Tibial nerve (tissue), 4 donors: Measurements from ENCODE around the gene SPATA17. TPM values are rescaled to one million over a fixed set of nuclear protein-coding genes. Genes with fewer than 3 reads are reported as not detected.
A peak's percentile ranks its signal among the peaks of the same experiment; 100 is the strongest.

Source experiments
- DNase-seq, 2 donors: peaks; one replicate each; pipeline ENCODE4 v3.0.0-alpha.2; 2019; ENCODE audit warnings: low spot score in 2 of 2
- H3K27ac ChIP-seq, 4 donors: fragments of 200-600 bp; sonication (generic) in 3 of 4; one replicate each; pipeline ENCODE4 v1.5.1; 2017 to 2019; ENCODE audit warnings: mild to moderate bottlenecking in 1 of 4
- H3K27me3 ChIP-seq, 2 donors: fragments of 200-600 bp; sonication (generic) in 1 of 2; one replicate each; pipeline versions ENCODE4 v1.5.1 to v1.6.0; 2017 to 2019
- H3K36me3 ChIP-seq, 3 donors: fragments of 200-600 bp; sonication (generic); one replicate each; pipeline ENCODE4 v1.5.1; 2018 to 2019
- H3K4me1 ChIP-seq, 4 donors: fragments of 200-600 bp; sonication (generic) in 3 of 4; one replicate each; pipeline ENCODE4 v1.5.1; 2017 to 2019
- H3K4me3 ChIP-seq, 4 donors: fragments of 200-600 bp; sonication (generic) in 3 of 4; one replicate each; pipeline ENCODE4 v1.5.1; 2017 to 2019; ENCODE audit warnings: mild to moderate bottlenecking in 1 of 4, moderate library complexity in 1 of 4
- H3K9me3 ChIP-seq, 4 donors: fragments of 200-600 bp; sonication (generic) in 3 of 4; one replicate each; pipeline ENCODE4 v1.5.1; 2017 to 2019
- EP300 ChIP-seq, 2 donors: sonication (generic); formaldehyde crosslinking; IDR thresholded peaks; one replicate each; pipeline ENCODE4 v1.6.1; 2017; ENCODE audit warnings: antibody characterized with exemption in 2 of 2, mild to moderate bottlenecking in 1 of 2
- POLR2A ChIP-seq, 2 donors: fragments of 450-650 bp; IDR thresholded peaks; one replicate each; pipeline ENCODE4 v1.6.1; 2017; ENCODE audit warnings: antibody characterized with exemption in 2 of 2, mild to moderate bottlenecking in 2 of 2, moderate library complexity in 2 of 2
- WGBS, 2 donors: methylation state at CpG; one replicate each; pipeline ENCODE4 v1.1.5; 2018; 5-methylcytosine and 5-hydroxymethylcytosine counted together
- total RNA-seq, 4 donors: library from RNA; depleted of rRNA; stranded (reverse); fragments of >200 nt; gene quantifications; one replicate each; pipeline ENCODE4 v1.1.0, GENCODE V29; 2016
- TF ChIP-seq, protein P1 (sequence below), 5 experiments: fragments of 200-600 bp in 3 of 5; fragments of 450-650 bp in 2 of 5; sonication (generic) in 3 of 5; IDR thresholded peaks; one replicate each; pipeline ENCODE4 v1.5.1; 2016 to 2019; ENCODE audit warnings: antibody characterized with exemption in 5 of 5, mild to moderate bottlenecking in 3 of 5, moderate library complexity in 2 of 5

Gene SPATA17
- total RNA-seq, 4 donors from 2014 or later: 0.44 to 1.5 (median 0.91) TPM

GRCh38 chr1:217734973-217735372 lies 103.8 kb downstream of the SPATA17 start:
- 59 to 61% methylated on average over 3 of the region's 3 CpGs for WGBS, 2 donors
- H3K9me3 ChIP-seq: no peaks in the 10 kb centered on the region
- TF ChIP-seq, protein P1, sequence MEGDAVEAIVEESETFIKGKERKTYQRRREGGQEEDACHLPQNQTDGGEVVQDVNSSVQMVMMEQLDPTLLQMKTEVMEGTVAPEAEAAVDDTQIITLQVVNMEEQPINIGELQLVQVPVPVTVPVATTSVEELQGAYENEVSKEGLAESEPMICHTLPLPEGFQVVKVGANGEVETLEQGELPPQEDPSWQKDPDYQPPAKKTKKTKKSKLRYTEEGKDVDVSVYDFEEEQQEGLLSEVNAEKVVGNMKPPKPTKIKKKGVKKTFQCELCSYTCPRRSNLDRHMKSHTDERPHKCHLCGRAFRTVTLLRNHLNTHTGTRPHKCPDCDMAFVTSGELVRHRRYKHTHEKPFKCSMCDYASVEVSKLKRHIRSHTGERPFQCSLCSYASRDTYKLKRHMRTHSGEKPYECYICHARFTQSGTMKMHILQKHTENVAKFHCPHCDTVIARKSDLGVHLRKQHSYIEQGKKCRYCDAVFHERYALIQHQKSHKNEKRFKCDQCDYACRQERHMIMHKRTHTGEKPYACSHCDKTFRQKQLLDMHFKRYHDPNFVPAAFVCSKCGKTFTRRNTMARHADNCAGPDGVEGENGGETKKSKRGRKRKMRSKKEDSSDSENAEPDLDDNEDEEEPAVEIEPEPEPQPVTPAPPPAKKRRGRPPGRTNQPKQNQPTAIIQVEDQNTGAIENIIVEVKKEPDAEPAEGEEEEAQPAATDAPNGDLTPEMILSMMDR (IDR thresholded peaks at IDR 0.05): no peak
- TF ChIP-seq EP300 (IDR thresholded peaks at IDR 0.05) (no peak), POLR2A (IDR thresholded peaks at IDR 0.05) (no peak)

DNA sequence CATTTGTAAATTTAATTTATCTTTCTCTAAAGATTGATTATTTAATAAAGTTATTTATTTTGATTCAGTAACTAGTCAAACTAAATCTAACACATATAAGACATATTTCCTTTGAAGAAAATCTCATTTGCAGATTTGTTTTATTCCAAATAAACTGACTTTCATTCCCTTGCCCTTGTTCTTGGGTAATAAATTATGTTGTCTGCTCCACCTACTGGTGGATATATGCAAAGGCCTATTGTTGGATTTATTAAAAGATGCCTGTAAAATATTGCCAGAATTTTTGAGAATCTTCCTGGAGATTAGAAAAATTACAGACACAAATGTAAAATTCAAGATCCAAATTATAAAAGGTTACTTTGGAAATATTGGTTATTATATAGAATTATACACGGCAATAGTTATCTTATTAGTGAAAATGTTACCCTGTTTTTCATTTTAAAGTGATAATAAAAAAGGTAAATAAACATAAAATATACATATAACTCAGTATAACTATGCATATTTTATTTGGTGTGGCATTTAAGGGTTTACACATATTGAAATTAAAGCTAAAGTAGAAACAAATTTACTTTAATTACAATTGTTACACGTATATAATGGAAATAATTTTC lies 116.1 kb downstream of the SPATA17 start:
- H3K27me3 ChIP-seq: no peaks in the 10 kb centered on the region
- no peaks in the 10 kb centered on the region for H3K36me3 ChIP-seq
- H3K27ac ChIP-seq: no peak overlapping the region
- no peak for DNase-seq
- TF ChIP-seq POLR2A (IDR thresholded peaks at IDR 0.05) (no peak), EP300 (IDR thresholded peaks at IDR 0.05) (no peak)
- TF ChIP-seq, protein P1 (IDR thresholded peaks at IDR 0.05): peak in 4 of 5 experiments; percentile 33 to 61 (median 41)
- H3K9me3 ChIP-seq: no peaks in the 10 kb centered on the region
- no peaks in the 10 kb centered on the region for H3K4me1 ChIP-seq
- 81 to 83% methylated on average over 2 of the region's 2 CpGs for WGBS, 2 donors
- no peak overlapping the region for H3K4me3 ChIP-seq

More at GRCh38 chr1:217734973-217735372, 103.8 kb downstream of the SPATA17 start:
- Histone ChIP-seq H3K27ac (no peak overlapping the region), H3K4me3 (no peak overlapping the region), H3K27me3 (no peaks in the 10 kb centered on the region), H3K36me3 (no peaks in the 10 kb centered on the region), H3K4me1 (no peaks in the 10 kb centered on the region)
- no peak for DNase-seq

DNA sequence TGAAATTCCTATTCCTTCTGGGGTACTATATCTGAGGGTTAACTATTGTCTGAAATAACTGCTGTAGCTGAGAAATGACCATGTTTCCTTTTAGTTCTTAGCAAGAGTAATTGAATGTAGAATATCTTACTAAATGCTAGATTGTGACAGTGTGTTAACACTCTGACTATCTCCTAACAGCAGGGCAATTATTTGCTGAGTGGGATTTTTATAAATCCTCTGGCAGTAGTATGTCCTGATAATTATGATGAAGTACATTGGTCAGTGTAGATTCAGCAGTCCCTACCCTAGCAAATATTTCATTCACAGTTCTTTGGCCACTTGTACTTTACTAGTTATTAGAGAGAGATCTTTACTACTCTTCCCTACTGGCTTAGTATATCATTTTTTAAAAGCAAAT lies 138.6 kb downstream of the SPATA17 start:
- Histone ChIP-seq H3K9me3 (peaks cover 0 to 5% (median 0%) of the 10 kb centered on the region in 4 donors), H3K27me3 (no peaks in the 10 kb centered on the region), H3K4me1 (no peaks in the 10 kb centered on the region), H3K27ac (no peak overlapping the region), H3K36me3 (no peaks in the 10 kb centered on the region), H3K4me3 (no peak overlapping the region)
- DNase-seq: no peak
- TF ChIP-seq, protein P1 (IDR thresholded peaks at IDR 0.05): no peak
- TF ChIP-seq POLR2A (IDR thresholded peaks at IDR 0.05) (no peak), EP300 (IDR thresholded peaks at IDR 0.05) (no peak)

- Histone ChIP-seq H3K4me3 (no peak overlapping the region), H3K4me1 (no peaks in the 10 kb centered on the region), H3K27ac (no peak overlapping the region), H3K27me3 (no peaks in the 10 kb centered on the region), H3K9me3 (peaks cover 0 to 5% (median 0%) of the 10 kb centered on the region in 4 donors), H3K36me3 (no peaks in the 10 kb centered on the region)
- WGBS, 2 donors: 51 to 76% methylated on average over 3 of the region's 3 CpGs
- DNase-seq: no peak
- TF ChIP-seq EP300 (IDR thresholded peaks at IDR 0.05) (no peak), POLR2A (IDR thresholded peaks at IDR 0.05) (no peak)
- TF ChIP-seq, protein P1 (IDR thresholded peaks at IDR 0.05): no peak
Measured at GRCh38 chr1:217770918-217771317, 139.8 kb downstream of the SPATA17 start.

DNA sequence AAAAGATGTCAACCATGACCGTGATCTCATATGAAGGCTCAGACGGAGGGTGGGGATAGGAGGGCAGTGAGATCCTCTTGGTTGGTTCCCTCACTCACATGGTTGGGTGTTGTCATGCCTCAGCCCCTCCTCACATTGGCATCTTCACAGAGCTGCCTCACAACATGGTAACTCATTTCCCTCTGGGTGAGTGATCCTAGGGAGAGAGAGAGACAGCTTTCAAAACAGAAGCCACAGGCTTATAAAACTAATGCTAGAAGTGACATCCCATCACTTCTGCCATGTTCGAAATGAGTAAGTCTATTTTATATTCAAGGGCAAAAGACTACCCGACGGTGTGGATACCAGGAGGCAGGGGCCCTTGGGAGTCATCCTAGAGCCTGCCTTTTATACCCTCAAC lies 145.5 kb downstream of the SPATA17 start:
- Histone ChIP-seq H3K4me3 (no peak overlapping the region), H3K27me3 (no peaks in the 10 kb centered on the region), H3K36me3 (no peaks in the 10 kb centered on the region), H3K27ac (no peak overlapping the region), H3K4me1 (no peaks in the 10 kb centered on the region), H3K9me3 (no peaks in the 10 kb centered on the region)
- no peak for DNase-seq
- WGBS, 2 donors: 94% methylated on average over 5 of the region's 5 CpGs
- TF ChIP-seq POLR2A (IDR thresholded peaks at IDR 0.05) (no peak), EP300 (IDR thresholded peaks at IDR 0.05) (no peak)
- TF ChIP-seq, protein P1 (IDR thresholded peaks at IDR 0.05): no peak
